ENCODE results near the gene THYN1.

DNA sequence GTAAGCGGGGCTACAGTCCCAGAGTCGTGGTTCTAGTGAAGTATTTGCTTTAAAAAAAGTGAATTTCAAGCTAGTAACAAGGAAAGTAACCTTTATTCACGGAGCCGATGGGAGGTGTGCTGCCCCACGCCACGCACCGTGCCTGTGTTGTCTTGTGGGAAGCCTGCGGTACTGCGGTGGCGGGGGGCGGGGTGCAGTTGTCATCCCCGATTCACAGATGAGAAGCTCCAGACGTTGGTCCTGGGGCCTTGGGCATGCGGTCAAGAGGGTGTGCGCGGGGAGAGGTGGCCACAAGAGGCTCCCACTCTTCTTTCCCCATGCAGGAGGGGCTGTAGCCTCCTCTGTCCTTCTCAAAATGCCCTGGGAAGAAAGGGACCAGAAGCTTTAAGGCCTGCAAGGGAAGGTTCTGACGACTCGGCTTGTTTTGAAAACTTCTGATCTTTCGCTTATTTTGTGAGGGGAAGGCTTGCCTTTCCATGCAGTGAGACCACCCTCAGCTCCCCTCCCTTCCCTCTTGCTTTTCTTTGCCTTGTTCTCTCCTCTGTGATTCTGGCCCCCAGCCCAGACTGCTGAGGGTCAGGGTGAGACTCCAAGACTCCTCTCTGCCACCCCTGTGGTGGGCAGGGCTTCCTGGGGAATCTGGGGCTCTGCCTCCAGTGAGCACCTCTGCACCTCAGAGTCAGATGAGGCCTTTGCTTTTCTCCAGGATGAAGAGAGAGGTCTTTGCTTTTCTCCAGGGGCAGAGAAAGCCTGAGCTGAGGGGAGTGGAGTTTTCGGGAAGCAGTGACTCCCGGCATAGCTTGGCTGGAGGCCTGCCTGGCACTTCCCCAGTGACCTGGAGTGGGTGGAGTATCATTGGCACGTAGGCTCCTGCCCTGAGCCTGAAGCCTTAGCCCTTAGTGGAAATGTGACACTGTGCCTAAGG, 29.2 kb upstream of the THYN1 start:
- TF ChIP-seq, protein P1, sequence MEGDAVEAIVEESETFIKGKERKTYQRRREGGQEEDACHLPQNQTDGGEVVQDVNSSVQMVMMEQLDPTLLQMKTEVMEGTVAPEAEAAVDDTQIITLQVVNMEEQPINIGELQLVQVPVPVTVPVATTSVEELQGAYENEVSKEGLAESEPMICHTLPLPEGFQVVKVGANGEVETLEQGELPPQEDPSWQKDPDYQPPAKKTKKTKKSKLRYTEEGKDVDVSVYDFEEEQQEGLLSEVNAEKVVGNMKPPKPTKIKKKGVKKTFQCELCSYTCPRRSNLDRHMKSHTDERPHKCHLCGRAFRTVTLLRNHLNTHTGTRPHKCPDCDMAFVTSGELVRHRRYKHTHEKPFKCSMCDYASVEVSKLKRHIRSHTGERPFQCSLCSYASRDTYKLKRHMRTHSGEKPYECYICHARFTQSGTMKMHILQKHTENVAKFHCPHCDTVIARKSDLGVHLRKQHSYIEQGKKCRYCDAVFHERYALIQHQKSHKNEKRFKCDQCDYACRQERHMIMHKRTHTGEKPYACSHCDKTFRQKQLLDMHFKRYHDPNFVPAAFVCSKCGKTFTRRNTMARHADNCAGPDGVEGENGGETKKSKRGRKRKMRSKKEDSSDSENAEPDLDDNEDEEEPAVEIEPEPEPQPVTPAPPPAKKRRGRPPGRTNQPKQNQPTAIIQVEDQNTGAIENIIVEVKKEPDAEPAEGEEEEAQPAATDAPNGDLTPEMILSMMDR (IDR thresholded peaks at IDR 0.05; ENCODE audit: extremely low read depth in 1 of 2, insufficient read depth in 1 of 2, low read depth in 1 of 2, low read length in 2 of 2), result no peak
- TF ChIP-seq EZH2 (IDR thresholded peaks at IDR 0.05; ENCODE audit: borderline replicate concordance, low read depth, low read length, severe bottlenecking), result no peak
- TF ChIP-seq POLR2AphosphoS5 (IDR thresholded peaks at IDR 0.05; ENCODE audit: insufficient read depth, low read depth, low read length), result no peak

Measured in endothelial cell of umbilical vein (primary cell).